ENCODE measurements around the gene LRRC28. TPM values are rescaled to one million over a fixed set of nuclear protein-coding genes. Genes with fewer than 3 reads are reported as not detected.

Gene LRRC28
- total RNA-seq, 4 donors from 2014 or later, result 15.7 to 39.9 (median 24.7) TPM

GRCh38 chr15:99361545-99362185, 110.4 kb downstream of the LRRC28 start:
- no peak for DNase-seq (ENCODE audit: extremely low spot score)
- H3K27me3 ChIP-seq, result no peaks in the 10 kb centered on the region
- intact Hi-C loops (cut with DNase I), result no loop called here
- H3K9me3 ChIP-seq, result no peaks in the 10 kb centered on the region
- peaks cover 0 to 7% (median 0%) of the 10 kb centered on the region in 4 donors for H3K36me3 ChIP-seq
- H3K4me1 ChIP-seq, result no peaks in the 10 kb centered on the region
- H3K4me3 ChIP-seq, result no peak overlapping the region
- H3K27ac ChIP-seq (replicated peaks in 1 of 4), result no peak overlapping the region
- TF ChIP-seq POLR2A (IDR thresholded peaks at IDR 0.05; ENCODE audit: low read depth) (no peak), POLR2AphosphoS5 (IDR thresholded peaks at IDR 0.05) (no peak), CTCF (IDR thresholded peaks at IDR 0.05) (peak; percentile 16 to 48 (median 26))
- 89% methylated on average over 13 of the region's 13 CpGs for WGBS

GRCh38 chr15:99365242-99365641, 114.0 kb downstream of the LRRC28 start:
- 83% methylated on average over 1 of the region's 1 CpG for WGBS
- DNase-seq (ENCODE audit: extremely low spot score), result no peak
- intact Hi-C loops (cut with DNase I), result no loop called here

GRCh38 chr15:99366013-99366412, 114.7 kb downstream of the LRRC28 start:
- Histone ChIP-seq H3K36me3 (peaks cover 0 to 10% (median 3%) of the 10 kb centered on the region in 4 donors), H3K27ac (replicated peaks in 1 of 4) (no peak overlapping the region), H3K4me3 (no peak overlapping the region), H3K27me3 (no peaks in the 10 kb centered on the region), H3K4me1 (no peaks in the 10 kb centered on the region), H3K9me3 (peaks cover 0 to 11% (median 0%) of the 10 kb centered on the region in 4 donors)
- intact Hi-C loops (cut with DNase I), result no loop called here
- DNase-seq (ENCODE audit: extremely low spot score), result no peak
- no peak for TF ChIP-seq CTCF (IDR thresholded peaks at IDR 0.05)
- no peak for TF ChIP-seq POLR2A (IDR thresholded peaks at IDR 0.05; ENCODE audit: low read depth)
- TF ChIP-seq POLR2AphosphoS5 (IDR thresholded peaks at IDR 0.05), result no peak
- TF ChIP-seq EP300 (IDR thresholded peaks at IDR 0.05), result no peak
- WGBS, result 100% methylated on average over 1 of the region's 1 CpG

More at GRCh38 chr15:99365242-99365641, 114.0 kb downstream of the LRRC28 start:
- Histone ChIP-seq H3K9me3 (peaks cover 0 to 11% (median 0%) of the 10 kb centered on the region in 4 donors), H3K27ac (replicated peaks in 1 of 4) (no peak overlapping the region), H3K36me3 (peaks cover 0 to 10% (median 3%) of the 10 kb centered on the region in 4 donors), H3K4me3 (no peak overlapping the region), H3K4me1 (no peaks in the 10 kb centered on the region), H3K27me3 (no peaks in the 10 kb centered on the region)
- TF ChIP-seq POLR2A (IDR thresholded peaks at IDR 0.05; ENCODE audit: low read depth), result no peak
- no peak for TF ChIP-seq EP300 (IDR thresholded peaks at IDR 0.05)
- TF ChIP-seq POLR2AphosphoS5 (IDR thresholded peaks at IDR 0.05), result no peak
- TF ChIP-seq CTCF (IDR thresholded peaks at IDR 0.05), result no peak

- Histone ChIP-seq H3K27ac (replicated peaks in 1 of 4) (no peak overlapping the region), H3K36me3 (peaks cover 0 to 10% (median 3%) of the 10 kb centered on the region in 4 donors), H3K9me3 (peaks cover 0 to 11% (median 0%) of the 10 kb centered on the region in 4 donors), H3K4me1 (peaks cover 0 to 8% (median 0%) of the 10 kb centered on the region in 4 donors), H3K4me3 (no peak overlapping the region), H3K27me3 (no peaks in the 10 kb centered on the region)
- intact Hi-C loops (cut with DNase I), result no loop called here
- TF ChIP-seq CTCF (IDR thresholded peaks at IDR 0.05) (no peak), POLR2A (IDR thresholded peaks at IDR 0.05; ENCODE audit: low read depth) (no peak), POLR2AphosphoS5 (IDR thresholded peaks at IDR 0.05) (no peak), EP300 (IDR thresholded peaks at IDR 0.05) (no peak)
- no peak for DNase-seq (ENCODE audit: extremely low spot score)
Measured at GRCh38 chr15:99368743-99369142, 117.5 kb downstream of the LRRC28 start.

Data from esophagus muscularis mucosa (tissue), 4 donors.